Suppressor macrophage (primary cell): ENCODE results near the gene HOXA11.

Experiments used
- DNase-seq, 4 experiments: peaks; one replicate each; pipeline ENCODE4 v3.0.0-alpha.2; 2020 to 2022

The HOXA11 gene

DNA sequence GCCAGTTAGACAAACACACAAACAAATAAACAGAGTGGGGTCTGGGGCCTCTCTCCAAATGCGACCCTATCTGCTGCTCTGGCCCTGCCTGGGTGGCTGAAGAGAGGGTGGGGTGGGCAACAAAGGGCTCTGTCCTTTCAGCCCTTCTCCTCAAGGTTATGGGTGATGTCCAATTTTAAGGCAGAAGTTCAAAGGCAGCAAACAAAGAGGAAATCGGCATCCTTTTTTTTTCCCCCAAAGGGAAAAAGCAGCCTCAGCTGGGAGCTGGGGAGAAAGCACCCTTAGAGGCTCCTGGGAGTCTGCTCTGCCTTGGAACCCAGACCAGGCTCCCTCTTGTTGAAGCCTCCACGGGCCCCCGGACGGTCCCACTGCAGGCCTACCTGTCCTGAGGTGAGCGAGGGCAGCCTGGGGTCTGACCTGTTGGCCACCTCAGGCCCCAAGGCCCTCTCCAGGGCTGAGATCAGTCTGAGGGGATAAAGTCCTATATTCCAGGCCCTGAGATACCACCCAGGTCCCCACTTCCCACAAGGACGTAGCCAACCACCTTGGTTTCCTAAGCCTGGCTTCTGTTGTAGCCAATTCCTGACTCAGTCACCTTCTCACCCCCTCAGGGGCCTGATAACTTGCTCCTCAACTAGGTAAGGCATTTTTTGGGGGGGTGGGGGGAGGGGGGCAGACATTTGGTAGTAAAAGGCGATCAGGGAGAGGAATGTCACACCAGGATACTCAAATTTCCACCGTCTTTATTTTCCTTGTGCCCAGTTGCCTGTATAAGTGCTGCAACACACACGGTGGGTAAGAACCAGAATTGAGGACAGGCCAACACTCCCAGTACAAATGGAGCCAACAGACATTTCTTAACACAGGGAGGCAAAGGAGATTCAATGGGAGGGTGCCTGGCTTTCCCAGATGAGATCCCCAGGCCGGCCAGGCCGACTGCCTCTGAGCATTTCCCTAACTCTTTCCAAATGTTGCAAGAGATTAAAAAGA, 4.3 kb downstream of the HOXA11 start:
- DNase-seq, result no peak

DNA sequence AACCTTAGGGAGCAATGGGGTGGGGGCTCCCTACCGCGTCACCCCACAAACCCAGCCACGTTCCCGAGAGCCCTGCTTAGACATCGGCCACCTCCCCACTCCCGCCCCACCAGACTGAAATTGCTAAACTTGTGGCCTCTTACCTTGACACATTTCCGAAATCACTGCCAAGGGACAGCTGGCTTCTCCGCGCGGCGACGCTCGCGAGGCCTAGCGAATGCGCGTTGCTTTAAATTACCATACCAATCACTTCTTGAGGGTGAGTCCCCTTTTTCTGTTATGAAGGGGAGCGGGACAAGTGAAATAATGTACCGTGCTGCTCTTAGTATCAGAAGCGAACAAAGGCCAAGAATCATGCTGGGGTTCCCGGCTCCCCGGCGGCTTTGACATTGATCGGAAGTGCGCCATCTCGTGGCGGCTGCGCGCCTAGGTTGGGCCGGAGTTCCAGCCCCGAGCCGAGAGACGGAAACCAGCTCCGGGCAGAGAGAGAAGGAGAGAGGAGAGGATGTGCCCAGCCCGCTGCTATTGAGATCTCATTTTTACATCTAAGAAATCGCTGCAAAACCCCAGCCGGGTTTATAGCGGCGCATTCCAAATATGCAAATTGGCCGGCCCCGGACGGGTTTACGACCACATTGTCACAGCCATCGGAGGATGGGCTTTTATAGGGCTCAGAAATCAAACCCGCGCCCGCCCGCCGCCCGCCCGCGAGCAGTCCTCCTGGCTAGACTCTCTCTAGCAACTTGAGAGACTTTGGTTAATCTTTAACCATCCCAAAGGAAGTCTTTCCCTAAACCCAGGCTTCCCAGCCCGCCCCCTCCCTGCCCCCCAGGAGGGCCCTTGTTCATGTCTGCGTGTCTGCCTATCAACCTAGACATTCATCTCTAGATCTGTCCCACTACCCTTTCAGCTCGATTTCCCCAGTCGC, 5.3 kb downstream of the HOXA11 start:
- peak; percentile 76 to 89 (median 86) for DNase-seq

DNA sequence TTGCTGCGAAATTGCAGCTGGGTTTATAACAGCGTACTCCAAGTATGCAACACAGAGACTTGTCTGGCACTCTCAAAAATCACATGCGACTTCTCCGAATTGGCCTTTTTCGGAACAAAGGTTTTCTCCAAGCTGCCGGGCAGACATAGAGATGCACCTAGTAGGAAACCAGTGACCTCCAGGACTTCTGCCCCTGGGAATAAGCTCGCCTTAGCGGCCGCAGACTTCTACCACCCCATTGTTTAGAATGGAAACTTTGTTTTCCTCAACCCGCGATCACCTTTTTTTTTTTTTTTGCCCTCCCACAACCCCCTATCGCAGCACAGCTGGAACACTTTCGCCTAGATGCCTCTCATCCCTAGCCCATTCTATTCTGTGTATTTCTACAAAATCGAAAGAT, 6.0 kb downstream of the HOXA11 start:
- DNase-seq, result no peak

DNA sequence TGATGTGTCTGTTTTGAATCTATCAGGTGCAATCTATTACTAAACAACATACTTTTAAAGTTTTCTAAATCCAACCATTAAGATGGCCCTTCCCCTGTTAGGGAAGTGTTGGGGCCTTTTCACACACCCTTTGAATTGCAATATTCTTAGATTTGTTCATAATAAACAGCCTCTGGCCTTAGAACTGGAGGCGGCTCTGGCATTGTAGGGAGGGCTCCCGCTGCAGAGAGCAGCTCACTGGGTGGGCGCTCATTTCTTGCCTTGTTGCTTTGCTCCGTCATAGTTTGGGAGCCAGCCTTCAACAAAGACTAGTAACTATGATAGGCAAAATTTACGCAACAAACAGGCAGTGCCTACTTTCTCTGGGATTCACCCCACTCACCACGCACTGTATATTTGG, 6.7 kb downstream of the HOXA11 start:
- DNase-seq, result no peak

DNA sequence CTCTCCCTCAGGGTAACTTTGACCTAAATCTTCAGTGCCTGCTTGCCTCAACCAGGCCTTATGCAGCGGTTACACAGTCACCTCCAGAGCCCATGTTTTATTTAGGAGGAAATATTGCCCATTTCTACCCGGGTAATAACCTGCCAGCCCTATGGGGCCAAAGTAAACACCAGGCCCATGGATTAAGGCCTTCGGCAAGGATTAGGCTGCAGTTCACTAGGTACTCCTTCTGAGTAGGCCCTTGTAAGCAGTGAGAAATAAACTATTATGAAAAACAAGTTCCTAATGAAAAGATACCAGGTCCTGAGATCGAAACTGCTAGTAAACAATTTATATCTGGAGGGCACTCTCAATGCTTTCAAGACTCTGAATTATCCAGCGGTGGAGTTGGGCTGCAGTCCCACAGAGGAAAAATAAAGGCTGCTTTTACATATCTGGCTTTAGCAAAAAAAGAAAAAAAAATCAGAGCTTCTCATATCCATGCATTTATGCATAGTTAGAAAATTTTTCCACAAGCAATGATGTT, 7.2 kb downstream of the HOXA11 start:
- no peak for DNase-seq

DNA sequence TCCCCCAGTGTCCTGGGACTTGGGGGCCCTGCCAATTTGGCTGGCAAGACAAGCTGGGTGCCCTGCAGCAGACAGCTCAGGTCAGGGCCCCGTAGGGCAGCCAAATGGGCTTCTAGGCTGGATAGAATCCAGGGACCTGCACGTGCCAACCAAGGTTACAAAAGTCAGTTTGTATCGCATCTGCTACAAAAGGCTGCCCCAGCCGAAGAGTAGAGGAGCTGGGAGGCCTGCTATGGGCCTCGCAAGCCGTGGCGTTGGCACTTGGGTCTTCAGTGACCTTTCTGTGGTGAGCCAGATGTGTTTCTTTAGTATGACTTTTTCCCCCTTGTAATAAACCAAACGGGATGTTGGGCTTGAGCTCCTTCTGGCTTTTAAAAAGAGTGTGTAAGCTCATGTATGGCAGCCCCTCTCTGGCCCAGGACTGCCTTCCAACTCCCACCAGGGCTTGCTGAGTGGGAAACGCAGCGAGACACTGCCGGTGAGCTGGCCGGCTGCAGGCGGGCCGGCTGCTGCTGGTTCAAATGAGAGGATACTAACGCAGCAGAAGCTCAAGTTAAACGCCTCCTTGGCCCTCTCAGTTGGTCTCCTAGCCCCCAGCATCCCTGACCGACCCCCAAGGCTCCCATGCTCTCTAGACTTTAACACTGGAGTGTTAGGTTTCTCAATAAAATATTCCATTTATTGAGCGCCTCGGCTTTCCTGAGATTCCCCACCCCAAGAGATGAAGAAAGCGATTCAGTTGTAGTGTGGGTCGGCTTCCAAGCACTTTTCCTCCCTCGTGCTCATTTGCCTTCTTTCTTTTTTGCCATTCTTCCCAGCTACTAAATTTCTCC, 7.9 kb downstream of the HOXA11 start:
- DNase-seq, result no peak

DNA sequence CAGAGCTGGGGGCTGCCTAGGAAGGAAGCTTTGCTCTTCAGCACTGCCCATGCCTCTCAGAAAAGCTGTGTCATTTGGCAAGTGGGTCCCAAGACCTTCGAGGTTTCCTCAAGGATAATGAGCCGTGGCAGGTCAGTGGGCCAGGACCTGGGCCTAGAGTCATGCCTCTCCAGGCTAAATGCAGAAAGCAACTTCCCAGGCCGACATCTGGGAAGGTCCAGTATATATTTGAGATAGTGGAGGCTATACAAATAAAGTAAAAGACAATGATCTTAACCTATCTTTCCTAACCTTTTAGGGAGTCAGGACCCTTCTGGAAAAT, 8.5 kb downstream of the HOXA11 start:
- DNase-seq, result no peak

DNA sequence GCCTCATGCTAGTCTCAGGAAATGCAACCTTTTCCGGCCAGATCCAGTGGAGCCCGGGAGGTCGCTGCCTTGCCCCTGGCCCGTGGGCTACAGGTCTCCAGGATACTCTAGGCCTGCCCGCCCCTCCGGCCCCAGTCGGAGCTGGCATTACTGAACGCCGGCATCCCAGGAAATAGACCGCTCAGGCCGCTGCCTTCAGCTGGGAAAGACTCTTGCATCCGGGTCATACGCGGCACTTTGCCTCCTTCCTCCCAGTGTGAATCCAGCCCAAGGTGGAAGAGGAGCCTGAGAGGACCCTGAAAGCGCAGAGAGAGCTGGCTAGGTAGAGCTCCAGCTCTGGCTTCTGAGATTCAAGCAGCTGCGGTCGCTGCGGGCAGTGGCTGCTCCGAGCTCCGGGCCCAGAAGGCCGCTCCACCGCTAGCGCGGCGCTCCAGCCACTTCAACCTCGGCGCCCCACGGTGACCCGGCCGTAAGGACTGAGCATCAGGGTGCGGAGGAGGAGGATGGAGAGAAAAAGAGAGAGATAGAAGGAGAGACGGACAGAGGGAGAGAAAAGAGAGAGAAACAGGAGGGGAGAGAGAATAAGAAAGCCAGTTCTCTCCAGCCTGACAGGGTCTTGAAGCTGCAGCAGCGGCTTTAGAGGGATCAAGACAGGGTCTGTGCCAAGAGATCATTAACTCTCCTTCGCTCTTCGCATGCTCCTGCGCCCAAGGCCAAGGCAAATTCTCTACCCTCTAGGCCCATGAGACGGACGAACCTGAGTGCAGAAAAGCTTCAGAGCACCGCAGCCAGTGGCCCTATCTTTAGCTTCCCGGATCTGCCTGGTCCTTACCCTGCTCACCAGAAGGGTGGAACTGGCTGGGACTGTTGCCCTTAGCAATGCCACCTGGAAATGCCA, 9.2 kb downstream of the HOXA11 start:
- DNase-seq, result no peak

DNA sequence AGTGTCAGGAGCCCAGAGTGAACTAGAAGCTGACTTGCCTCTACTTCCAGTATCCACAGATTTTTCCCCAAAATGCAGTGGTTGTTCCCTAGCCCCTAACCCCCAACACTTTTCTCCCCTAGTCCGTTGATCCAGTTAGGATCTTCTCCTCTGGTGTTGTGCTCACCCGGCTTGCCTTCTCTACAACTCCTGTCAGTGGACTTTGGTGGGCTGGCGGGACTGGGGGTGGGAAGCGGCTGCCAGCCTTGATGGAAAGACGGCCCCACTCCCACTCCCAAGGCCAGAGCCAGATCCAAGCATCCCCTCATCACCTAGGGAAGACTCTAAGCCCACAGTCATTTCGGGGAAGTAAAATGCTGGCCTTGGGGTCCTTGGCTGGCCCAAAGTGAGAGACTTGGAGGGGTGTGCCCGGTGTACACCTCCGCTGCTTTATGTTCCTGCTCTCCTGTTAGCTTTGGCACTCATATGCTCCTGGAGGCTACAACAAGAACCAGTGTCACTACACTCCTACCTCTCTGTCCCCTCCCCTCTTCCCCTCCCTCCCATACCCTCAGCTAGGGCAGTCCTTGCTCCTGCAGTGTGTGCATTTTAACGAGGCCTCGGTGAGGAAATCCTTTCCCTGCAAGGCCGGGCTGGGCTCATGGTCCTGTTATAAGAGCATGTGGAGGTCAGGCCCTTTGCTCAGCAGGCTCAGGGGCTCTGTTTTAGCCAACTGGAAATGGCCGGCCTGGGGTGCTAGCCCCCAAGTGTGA, 10.0 kb downstream of the HOXA11 start:
- DNase-seq, result no peak

DNA sequence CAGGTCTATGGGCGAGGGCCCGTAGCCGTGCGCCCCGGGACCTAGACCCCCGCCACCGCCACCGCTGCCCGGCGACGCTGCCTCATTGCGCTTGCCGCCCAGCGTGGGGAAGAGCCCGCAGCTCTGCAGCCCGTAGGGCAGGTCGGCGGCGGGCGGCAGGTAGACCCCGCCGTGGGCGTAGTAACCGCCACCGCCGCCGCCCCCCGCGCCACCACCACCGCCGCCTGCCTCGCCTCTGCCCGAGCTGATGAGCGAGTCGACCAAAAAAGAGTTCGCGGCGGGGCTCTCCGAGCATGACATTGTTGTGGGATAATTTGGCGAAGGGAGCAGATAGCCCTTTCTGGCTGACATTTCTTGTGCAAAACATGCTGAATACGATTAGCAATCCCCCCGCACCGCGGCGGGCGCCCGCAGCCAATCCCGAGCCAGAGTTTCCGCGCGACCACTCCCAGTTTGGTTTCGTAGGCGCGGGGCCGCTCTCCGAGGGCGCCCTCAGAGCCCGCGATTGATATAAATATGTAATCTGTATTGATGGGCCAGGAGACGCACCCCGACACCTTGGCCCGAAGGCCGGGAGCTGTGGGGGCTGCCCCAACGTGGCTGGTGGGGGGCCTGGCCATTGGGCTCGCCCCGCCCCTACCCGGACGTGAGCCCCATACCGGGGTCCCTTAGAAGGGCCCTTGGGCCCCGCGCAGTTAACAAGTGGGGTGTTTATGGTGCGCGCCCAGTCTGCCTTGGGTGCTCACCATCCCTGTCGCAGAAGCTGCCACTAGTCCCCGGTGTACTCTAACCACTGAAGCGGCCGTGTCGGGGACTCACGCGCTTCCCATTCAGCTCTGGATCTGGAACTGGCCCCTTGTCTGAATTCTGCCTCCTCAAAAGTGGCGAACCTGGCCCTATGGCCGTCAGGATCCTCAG, 10.8 kb downstream of the HOXA11 start, which contains the start of gene HOXA10:
TSS of gene HOXA10 (minus strand) at position 365 of the 918 bp plus-strand sequence. CDS start at position 351, 14 bp downstream.
- peak in 1 of 4 experiments; percentile 6 for DNase-seq

DNA sequence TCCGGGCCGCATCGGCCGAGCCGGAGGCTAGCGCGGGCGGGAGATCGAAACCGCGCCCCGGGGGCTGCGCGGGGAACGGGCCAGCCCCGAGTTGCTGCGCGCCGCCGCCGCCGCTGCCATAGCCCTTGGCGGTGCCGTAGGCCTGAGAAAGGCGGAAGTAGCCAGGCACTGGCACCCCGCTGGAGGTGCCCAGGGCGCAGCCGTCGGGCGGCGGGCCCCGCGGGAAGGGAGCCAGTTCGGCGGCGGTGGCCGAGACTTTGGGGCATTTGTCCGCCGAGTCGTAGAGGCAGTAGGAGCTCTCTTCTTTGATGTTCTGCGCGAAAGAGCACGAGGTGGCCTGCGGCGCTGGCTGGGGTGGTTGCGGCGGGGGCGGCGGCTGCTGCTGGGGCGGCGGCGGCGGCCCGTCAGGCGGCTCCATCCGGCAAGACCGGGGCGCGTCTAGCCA, 11.5 kb downstream of the HOXA11 start:
- peak; percentile 62 to 84 (median 74) for DNase-seq

DNA sequence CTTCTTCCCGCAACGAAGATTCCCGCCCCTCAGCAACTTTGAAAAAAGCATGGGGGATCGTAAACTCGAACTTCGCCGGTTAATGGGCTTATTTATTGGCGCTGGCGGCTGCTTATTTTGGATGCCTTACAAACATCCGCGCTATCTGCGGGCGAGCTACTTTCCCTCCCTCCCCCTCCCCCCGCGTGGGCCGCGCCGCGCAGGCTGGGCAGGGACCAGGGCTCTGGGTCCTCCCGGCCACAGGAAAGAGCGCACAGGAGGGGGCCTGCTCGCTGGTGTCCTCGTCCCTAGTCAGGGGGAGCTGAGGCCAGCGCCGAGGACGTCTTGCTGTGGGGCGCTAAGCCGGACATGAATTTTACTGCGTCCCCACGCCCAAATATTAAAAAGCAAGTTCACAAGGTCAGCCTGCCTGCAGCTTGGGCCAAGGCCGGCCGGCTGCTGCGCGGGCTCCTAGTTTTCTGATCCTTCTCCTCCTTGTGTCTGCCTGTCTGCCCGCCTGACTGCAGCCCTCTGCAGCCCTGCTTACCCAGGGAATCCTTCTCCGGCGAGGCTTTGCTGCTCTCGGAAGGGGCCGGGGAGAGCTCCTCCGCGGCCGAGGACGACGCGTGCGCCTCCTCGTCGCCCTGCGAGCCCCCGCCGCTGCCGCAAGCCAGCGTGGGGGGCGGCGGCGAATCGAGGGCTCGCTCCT, 12.1 kb downstream of the HOXA11 start:
- DNase-seq, result peak in 1 of 4 experiments; percentile 44

DNA sequence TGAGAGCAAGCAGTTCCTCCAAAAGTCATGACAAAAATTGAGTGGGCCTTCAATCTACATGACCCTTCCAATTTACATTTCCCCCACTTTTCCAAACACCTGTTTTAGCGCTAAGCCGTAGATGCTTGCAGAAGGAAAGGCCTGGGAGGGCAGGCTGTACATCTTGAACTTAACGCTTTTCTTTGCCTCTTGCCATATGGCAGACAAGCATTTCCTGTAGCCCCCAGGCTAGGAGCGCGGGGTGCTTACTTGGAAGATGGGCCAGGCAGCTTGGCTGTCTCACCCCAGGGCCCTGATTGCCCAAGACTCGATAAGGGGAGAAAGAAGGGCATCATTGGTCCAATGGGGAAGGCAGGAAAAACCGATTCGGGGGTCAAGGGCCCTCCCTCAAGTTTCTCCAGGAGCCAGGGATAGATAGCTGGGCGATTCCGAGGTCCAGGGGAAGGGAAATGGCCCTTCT, 12.7 kb downstream of the HOXA11 start:
- DNase-seq, result peak in 1 of 4 experiments; percentile 5

DNA sequence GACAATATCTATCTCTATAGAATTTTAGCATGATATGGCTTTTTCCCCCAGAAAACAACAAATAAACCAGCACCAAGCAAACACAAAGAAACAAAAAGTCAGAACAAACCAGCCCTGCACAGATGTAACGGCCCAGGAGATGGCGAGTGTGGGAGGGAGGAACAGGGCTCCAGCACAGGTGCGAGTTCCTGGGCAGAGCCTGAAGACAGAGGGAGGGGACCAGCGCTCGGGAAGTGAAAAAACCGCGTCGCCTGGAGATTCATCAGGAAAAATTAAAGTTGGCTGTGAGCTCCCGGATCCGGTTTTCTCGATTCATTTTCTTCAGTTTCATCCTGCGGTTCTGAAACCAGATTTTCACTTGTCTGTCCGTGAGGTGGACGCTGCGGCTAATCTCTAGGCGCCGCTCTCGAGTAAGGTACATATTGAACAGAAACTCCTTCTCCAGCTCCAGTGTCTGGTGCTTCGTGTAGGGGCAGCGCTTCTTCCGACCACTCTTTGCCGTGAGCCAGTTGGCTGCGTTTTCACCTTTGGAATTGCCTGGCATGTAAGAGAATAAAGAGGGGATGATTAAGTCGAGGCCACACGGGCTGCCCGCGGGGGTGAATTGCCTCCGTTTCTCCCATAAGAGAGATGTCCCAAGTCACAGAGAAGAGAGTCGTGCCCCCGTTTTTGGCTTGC, 13.3 kb downstream of the HOXA11 start:
- peak in 1 of 4 experiments; percentile 36 for DNase-seq

DNA sequence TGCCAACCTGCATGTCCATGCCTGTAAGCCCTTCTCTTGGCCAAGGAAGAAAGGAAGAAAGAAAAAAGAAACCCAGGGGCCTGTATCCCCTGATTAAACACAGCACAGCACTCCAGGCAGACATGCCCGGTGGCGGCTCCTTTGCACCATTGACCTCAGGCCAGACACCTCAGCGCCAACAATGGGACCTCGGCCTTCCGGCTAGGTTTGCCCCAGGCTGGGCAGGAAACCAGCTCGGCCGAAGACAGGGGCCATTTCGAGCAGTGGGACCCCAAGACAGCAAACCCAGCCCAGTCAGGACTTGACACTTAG, 13.8 kb downstream of the HOXA11 start:
- DNase-seq, result peak in 1 of 4 experiments; percentile 10

DNA sequence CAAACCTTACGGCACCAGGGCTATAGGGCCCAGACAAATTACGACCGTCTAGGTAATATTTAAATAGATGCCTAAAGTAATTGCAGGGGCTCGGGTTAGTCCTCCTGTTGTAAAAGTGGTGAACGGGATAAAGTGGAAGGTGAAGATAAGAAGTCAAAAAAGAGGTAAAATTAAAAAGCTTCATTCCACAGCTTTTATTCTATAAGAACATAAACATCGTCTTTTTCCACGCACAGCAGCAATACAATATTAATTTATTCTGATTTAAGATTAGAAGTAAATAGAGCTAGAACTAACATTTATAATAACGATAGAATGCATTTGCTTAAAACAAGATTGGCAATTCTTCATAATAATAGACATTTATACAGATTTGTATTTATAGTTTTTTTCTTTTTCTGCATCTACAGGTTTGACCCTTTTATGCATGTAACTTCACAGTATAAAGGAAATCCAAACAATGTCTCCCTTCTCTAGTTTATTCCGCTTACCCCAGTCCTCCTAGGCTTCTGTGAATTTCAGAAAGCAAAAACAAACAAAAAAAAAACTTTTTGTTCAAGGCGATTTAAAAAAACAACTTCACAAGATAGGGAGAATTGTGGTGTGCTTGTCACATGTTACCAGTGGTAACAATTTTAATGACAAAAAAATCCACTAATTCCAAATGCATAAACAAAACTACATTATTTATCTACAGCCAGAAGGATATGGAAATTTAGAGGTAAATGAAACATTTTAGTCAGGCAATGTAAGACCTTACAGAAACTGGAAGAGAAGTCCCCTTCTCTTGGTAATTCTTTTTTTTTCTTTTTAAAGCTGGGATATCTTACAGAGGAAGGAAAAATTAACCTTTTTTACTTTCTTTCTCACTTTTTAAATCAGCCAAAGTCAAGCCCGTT, 14.4 kb downstream of the HOXA11 start:
- no peak for DNase-seq
